ENCODE data around the gene ZNF324.

DNA sequence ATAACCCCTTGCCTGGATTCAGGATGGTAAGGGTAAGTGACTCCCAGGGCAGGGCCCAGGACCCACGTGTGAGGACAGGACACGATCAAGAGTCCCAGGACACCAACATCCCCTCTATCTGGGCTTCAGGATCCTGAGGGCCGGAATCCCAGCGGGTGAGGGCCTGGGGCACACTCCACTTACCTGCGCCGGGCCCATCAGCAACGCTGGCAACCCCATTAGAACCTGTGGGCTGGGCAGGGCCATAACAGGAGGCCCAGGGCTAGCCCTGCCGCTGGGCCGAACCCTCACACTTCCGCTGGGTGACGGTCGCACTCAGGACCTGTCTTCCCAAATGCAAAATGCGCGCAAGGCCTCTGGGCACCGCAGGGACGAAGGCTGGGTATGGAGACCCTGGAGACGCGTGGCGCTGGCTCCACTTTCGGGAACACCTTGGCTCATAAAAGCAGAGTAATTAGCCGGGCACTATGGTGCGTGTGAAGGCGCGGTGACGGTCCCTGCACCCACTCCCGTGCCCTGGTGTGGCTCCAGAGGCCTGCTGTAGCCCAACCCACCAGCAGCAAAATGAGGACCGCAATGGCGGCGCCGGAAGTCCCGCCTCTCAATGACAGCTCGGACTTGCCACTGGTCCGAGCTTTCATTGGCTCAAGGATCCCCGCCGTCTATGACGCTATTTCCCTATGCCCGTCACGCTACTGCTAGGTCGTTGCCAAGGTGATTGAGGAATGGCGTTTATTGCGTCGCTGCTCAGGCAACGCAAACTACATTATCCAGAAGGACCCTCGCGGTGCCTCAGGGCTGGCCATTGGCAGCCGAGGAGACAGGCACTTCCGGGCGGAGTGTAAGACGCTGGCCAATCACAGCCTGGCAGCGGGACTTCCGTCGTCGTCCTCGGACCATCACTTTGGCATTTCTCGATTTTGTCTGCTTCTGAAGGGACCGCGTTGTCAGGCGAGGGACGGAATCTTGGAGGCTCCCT, 27.0 kb upstream of the ZNF324 start, which contains the start of gene ZNF132:
- no peak for TF ChIP-seq CTCF (IDR thresholded peaks at IDR 0.05)
- no peak for TF ChIP-seq POLR2A (IDR thresholded peaks at IDR 0.05)
